AG10803 (cell line): Measurements from ENCODE around the gene SLC35F3.
A peak's percentile ranks its signal among the peaks of the same experiment; 100 is the strongest.

Experiments used
- DNase-seq: peaks from one replicate; pipeline ENCODE4 v3.0.0; 2010; ENCODE audit warnings: low read depth
- H3K4me3 ChIP-seq: 2 replicates; pipeline ENCODE4 v1.5.1; 2011; ENCODE audit warnings: mild to moderate bottlenecking, low read length, control low read depth
- CTCF ChIP-seq: conservative IDR thresholded peaks from 2 replicates; pipeline ENCODE4 v1.5.1; 2011; ENCODE audit warnings: mild to moderate bottlenecking, low read length, control low read depth, inconsistent platforms

Gene SLC35F3

DNA sequence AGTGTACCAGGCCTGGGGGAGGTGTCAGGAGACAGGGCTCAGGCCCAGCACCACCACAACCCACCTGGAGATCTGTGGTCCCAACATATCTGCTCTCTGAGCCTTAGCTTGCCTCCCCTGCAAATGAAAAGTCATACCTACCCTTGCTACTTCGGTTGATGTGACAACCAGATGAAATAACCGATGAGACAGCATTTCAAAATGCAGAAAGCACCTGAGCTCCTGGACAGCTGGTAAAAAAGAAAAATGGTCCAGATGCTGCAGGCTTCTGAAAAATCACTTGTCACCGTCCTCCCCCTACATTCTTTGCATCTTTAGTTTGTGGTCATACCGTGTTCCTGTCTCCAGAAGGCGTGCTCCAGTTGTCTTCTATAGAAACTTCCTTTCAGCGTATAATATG lies 416.8 kb downstream of the SLC35F3 start:
- no peak for DNase-seq
- no peak for TF ChIP-seq CTCF
- H3K4me3 ChIP-seq: no peak overlapping the region

DNA sequence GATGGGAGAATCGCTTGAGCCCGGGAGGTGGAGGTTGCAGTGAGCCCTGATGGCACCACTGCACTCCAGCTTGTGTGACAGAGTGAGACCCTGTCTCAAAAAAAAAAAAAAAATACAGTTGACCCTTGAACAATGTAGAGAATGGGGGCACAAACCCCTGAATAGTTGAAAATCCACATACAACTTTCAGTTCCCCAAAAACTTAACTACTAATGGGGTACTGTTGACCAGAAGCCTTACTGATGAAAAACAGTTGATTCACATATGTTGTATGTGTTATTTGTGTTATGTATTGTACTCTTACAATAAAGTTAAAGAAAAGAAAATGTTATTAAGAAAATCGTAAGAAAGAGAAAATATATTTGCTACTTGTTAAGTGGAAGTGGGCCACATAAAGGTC lies 417.6 kb downstream of the SLC35F3 start:
- DNase-seq: no peak
- H3K4me3 ChIP-seq: no peak overlapping the region
- no peak for TF ChIP-seq CTCF

GRCh38 chr1:234322979-234323378 lies 418.5 kb downstream of the SLC35F3 start:
- DNase-seq: no peak
- peak; percentile 34 for TF ChIP-seq CTCF
- no peak overlapping the region for H3K4me3 ChIP-seq

DNA sequence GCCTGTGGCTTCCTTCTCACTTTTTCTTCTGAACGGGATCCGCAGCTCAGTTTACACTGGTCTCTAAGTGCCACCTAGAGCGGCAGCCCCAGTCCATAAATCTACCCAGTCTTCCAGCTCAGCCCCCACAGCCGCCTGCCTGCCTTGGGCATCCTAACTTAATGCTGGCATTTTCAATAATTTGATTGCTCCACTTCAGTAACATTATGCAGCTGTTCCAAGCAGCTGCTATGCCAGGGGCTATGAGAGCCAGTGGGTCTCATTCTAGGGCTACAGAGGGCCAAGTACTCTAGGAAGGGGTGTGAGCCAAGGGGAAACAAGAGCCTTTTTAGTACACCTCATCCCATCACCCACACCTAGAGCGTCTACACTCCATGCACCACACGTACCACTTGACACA lies 420.3 kb downstream of the SLC35F3 start:
- no peak for TF ChIP-seq CTCF
- H3K4me3 ChIP-seq: no peak overlapping the region
- no peak for DNase-seq

GRCh38 chr1:234325878-234326496 lies 421.5 kb downstream of the SLC35F3 start:
- DNase-seq: no peak
- no peak for TF ChIP-seq CTCF
- peak overlapping the region; percentile 61 for H3K4me3 ChIP-seq

DNA sequence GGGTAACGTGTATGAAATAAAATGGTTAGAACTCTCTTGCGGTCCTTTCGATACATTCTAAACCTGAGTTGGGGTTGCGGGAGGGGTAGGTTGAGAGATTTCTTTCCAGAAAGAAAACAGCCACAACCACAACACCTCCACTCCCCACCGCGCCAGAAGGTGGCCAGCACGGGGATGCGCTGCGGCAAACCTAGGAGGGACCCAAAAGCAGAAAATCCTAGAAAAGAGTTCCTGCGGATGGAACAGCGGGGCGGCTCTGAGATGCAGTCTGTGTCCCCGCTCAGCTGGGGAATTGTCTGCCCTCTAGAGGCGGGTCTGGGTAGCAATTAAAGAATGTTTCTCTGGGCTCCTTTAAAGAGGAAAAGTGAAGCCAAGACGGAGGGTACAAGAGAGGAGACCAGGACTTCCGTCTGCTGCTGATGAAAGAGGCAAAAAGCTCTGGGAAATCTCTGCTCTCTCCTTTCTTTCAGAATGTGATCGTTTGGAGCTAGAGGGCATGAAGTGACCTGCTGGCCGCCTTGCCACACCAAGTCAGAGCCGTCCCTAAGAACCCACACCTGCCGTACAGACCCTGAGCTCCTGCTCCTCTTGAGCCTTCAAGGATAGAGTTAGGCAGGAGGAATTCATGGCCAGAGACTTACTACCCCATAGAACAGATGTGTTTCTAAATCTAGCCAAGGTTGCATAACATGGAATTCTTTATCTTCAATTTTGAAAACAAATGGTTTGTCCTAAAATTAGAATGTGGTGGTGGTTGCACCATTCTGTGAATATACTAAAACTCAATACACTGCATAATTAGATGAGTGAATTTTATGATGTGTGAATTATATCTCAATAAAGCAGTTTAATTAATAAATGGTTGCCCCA lies 422.3 kb downstream of the SLC35F3 start:
- peak; percentile 73 for TF ChIP-seq CTCF
- H3K4me3 ChIP-seq: peak overlapping the region; percentile 61
- peak; percentile 65 for DNase-seq
